Adrenal gland (tissue), 12 donors: ENCODE data around the gene GZMH. TPM values are rescaled to one million over a fixed set of nuclear protein-coding genes. Genes with fewer than 3 reads are reported as not detected.
"Not testable (repeated sequence)": the region's sequence is repeated elsewhere in the genome, so short reads cannot be mapped to it uniquely, and the experiment has no call there.

Experiments
- DNase-seq, 7 donors: peaks; one replicate each; pipeline ENCODE4 v3.0.0-alpha.2; 2019 to 2020
- H3K27ac ChIP-seq, 5 donors: fragments of 200-600 bp; sonication (generic) in 4 of 5; 1 replicate in 3 of 5; 2 replicates in 2 of 5; pipeline versions ENCODE4 v1.5.1 to v1.8.0; 2016 to 2020; ENCODE audit warnings: mild to moderate bottlenecking in 1 of 5
- H3K27me3 ChIP-seq: fragments of 200-600 bp; 2 replicates; pipeline ENCODE4 v1.8.0; 2021
- H3K36me3 ChIP-seq, 2 donors: fragments of 200-600 bp; replicated peaks in 1 of 2; 1 replicate in 1 of 2; 2 replicates in 1 of 2; pipeline versions ENCODE4 v1.5.1 to v1.8.0; 2018 to 2022
- H3K4me1 ChIP-seq, 2 donors: fragments of 200-600 bp; replicated peaks in 1 of 2; 1 replicate in 1 of 2; 2 replicates in 1 of 2; pipeline versions ENCODE4 v1.5.1 to v1.8.0; 2018 to 2021
- H3K4me3 ChIP-seq, 4 donors: fragments of 200-600 bp; sonication (generic) in 3 of 4; one replicate each; pipeline ENCODE4 v1.5.1; 2016 to 2018
- H3K9me3 ChIP-seq, 3 donors: fragments of 200-600 bp; sonication (generic) in 1 of 3; replicated peaks in 1 of 3; 1 replicate in 2 of 3; 2 replicates in 1 of 3; pipeline versions ENCODE4 v1.5.1 to v1.8.0; 2016 to 2021
- CTCF ChIP-seq, 6 experiments: fragments of 450-650 bp in 4 of 6; fragments of 200-600 bp in 2 of 6; sonication (generic) in 1 of 6; IDR thresholded peaks; 1 replicate in 5 of 6; 2 replicates in 1 of 6; pipeline versions ENCODE4 v1.5.1 to v1.8.0; 2016 to 2021; ENCODE audit warnings: antibody characterized with exemption in 6 of 6, mild to moderate bottlenecking in 2 of 6, moderate library complexity in 1 of 6
- POLR2A ChIP-seq, 2 donors: fragments of 450-650 bp; IDR thresholded peaks; one replicate each; pipeline ENCODE4 v1.6.1; 2017; ENCODE audit warnings: antibody characterized with exemption in 2 of 2, mild to moderate bottlenecking in 2 of 2, moderate library complexity in 1 of 2
- WGBS, 4 donors: extraction: QIAGEN DNeasy Blood & Tissue Kit in 2 of 4; methylation state at CpG; one replicate each; pipeline versions ENCODE4 v1.1.5 to v1.1.7; 2013 to 2017; 5-methylcytosine and 5-hydroxymethylcytosine counted together
- intact Hi-C, 2 donors: fragments of 100-400 bp; cut with DNase I; formaldehyde crosslinking; loops; one replicate each; pipeline versions ENCODE4 v1.14.1 to v1.15.0; 2022 to 2023
- polyA plus RNA-seq, 3 donors: library from polyadenylated mRNA; stranded (reverse); fragments of 200-250 nt in 2 of 3; fragments of 350-450 nt in 1 of 3; fragmentation: Illumina TruSeq in 1 of 3; extraction: RNeasy Lipid Tissue Mini Kit (QIAGEN cat#74804) in 1 of 3; gene quantifications; one replicate each; pipeline ENCODE4 v1.2.3, GENCODE V29; 2013 to 2014
- total RNA-seq, 9 donors: library from RNA; depleted of rRNA in 4 of 9; stranded (reverse); fragments of >200 nt in 4 of 9; fragments of 120-200 nt in 1 of 9; fragmentation: NEBNext Ultra II Directional in 1 of 9; extraction: Animal tissue kit (Norgen Biotek cat#: 25700) in 1 of 9; gene quantifications; one replicate each; pipeline versions ENCODE4 v1.1.0 to v1.2.4, GENCODE V29; 2013 to 2023
- donor health status: healthy with polysubstance abuse.
- donor health status: Bipolar disorder and iron deficiency.
- donor health status: DM: yes; HTN: yes; CAD: no.
- donor health status: DM: no; HTN: no; CAD: no.
- donor health status: DM: no; HTN: no; CAD: no.
- donor health status: DM: yes; HTN: yes; CAD: no.

The GZMH gene
- total and polyA plus RNA-seq, 12 donors: 0.48 to 6.5 (median 1.3) TPM; not detected in 4

- Histone ChIP-seq H3K4me1 (no peaks in the 10 kb centered on the region), H3K4me3 (no peak overlapping the region), H3K27ac (no peak overlapping the region), H3K9me3 (no peaks in the 10 kb centered on the region), H3K27me3 (no peaks in the 10 kb centered on the region), H3K36me3 (no peaks in the 10 kb centered on the region)
- WGBS, 4 donors: 70 to 88% (median 75%) methylated on average over 1 to 3 of the region's 3 CpGs
- intact Hi-C loops: no loop called here
- TF ChIP-seq POLR2A (IDR thresholded peaks at IDR 0.05) (no peak), CTCF (IDR thresholded peaks at IDR 0.05) (no peak)
- DNase-seq: no peak
Measured at GRCh38 chr14:24595073-24595808, 14.2 kb downstream of the GZMH start.

GRCh38 chr14:24591004-24591403, 18.5 kb downstream of the GZMH start:
- intact Hi-C loops: not testable (repeated sequence)
- WGBS, 4 donors: 68 to 83% (median 72%) methylated on average over 2 of the region's 2 CpGs

DNA sequence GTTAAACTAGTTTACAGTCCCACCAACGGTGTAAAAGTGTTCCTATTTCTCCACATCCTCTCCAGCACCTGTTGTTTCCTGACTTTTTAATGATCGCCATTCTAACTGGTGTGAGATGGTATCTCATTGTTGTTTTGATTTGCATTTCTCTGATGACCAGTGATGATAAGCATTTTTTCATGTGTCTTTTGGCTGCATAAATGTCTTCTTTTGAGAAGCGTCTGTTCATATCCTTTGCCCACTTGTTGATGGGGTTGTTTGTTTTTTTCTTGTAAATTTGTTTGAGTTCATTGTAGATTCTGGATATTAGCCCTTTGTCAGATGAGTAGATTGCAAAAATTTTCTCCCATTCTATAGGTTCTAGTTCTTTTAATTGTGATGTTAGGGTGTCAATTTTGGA, 25.1 kb downstream of the GZMH start:
- H3K27ac ChIP-seq, H3K36me3 ChIP-seq, DNase-seq, H3K9me3 ChIP-seq, H3K4me3 ChIP-seq, H3K27me3 ChIP-seq, intact Hi-C loops, H3K4me1 ChIP-seq: not testable (repeated sequence)
- 80 to 93% (median 84%) methylated on average over 2 to 3 of the region's 3 CpGs for WGBS, 4 donors

More at GRCh38 chr14:24591004-24591403, 18.5 kb downstream of the GZMH start:
- DNase-seq, H3K36me3 ChIP-seq, H3K4me3 ChIP-seq, H3K27me3 ChIP-seq, H3K27ac ChIP-seq, H3K4me1 ChIP-seq, H3K9me3 ChIP-seq: not testable (repeated sequence)

GRCh38 chr14:24578558-24578957, 30.9 kb downstream of the GZMH start:
- Histone ChIP-seq H3K4me3 (no peak overlapping the region), H3K27me3 (no peaks in the 10 kb centered on the region), H3K36me3 (no peaks in the 10 kb centered on the region), H3K9me3 (no peaks in the 10 kb centered on the region), H3K27ac (no peak overlapping the region), H3K4me1 (no peaks in the 10 kb centered on the region)
- 42 to 67% (median 55%) methylated on average over 2 of the region's 2 CpGs for WGBS, 4 donors
- intact Hi-C loops: no loop called here
- no peak for TF ChIP-seq CTCF (IDR thresholded peaks at IDR 0.05)
- TF ChIP-seq POLR2A (IDR thresholded peaks at IDR 0.05): no peak
- no peak for DNase-seq

- TF ChIP-seq CTCF (IDR thresholded peaks at IDR 0.05): no peak
- no peak for TF ChIP-seq POLR2A (IDR thresholded peaks at IDR 0.05)
- no peaks in the 10 kb centered on the region for H3K9me3 ChIP-seq
- intact Hi-C loops: no loop called here
- H3K4me3 ChIP-seq: no peak overlapping the region
- H3K27ac ChIP-seq: no peak overlapping the region
- H3K4me1 ChIP-seq: no peaks in the 10 kb centered on the region
- no peaks in the 10 kb centered on the region for H3K27me3 ChIP-seq
- no peak for DNase-seq
- H3K36me3 ChIP-seq: no peaks in the 10 kb centered on the region
- 65 to 77% (median 72%) methylated on average over 5 of the region's 5 CpGs for WGBS, 4 donors
Measured at GRCh38 chr14:24576771-24577170, 32.7 kb downstream of the GZMH start.
